C4-2B (cell line): ENCODE results near the gene GALNT10.

Source experiments
- CTCF ChIP-seq: fragments of 450-650 bp; conservative IDR thresholded peaks from 2 replicates; pipeline ENCODE4 v1.5.1; 2017; ENCODE audit warnings: mild to moderate bottlenecking
- ZFX ChIP-seq: fragments of 450-650 bp; IDR thresholded peaks from 2 replicates; pipeline ENCODE4 v1.6.1; 2017

- TF ChIP-seq CTCF (no peak), ZFX (no peak)
These were observed 11.9 kb upstream of the GALNT10 start for GRCh38 chr5:154178661-154179060.
